Breast epithelium (tissue), 4 donors: ENCODE measurements around the gene DLGAP3. TPM values are rescaled to one million over a fixed set of nuclear protein-coding genes. Genes with fewer than 3 reads are reported as not detected.

Experiments used
- DNase-seq, 2 donors: peaks; one replicate each; pipeline ENCODE4 v3.0.0-alpha.2; 2019; ENCODE audit warnings: low spot score in 2 of 2
- H3K27ac ChIP-seq, 2 donors: fragments of 200-600 bp; sonication (generic) in 1 of 2; one replicate each; pipeline ENCODE4 v1.5.1; 2016 to 2019; ENCODE audit warnings: mild to moderate bottlenecking in 1 of 2
- H3K27me3 ChIP-seq, 2 donors: fragments of 200-600 bp; sonication (generic) in 1 of 2; one replicate each; pipeline versions ENCODE4 v1.5.1 to v1.6.0; 2017 to 2019; ENCODE audit warnings: control low read depth in 1 of 2, mild to moderate bottlenecking in 1 of 2
- H3K36me3 ChIP-seq: fragments of 200-600 bp; one replicate; pipeline ENCODE4 v1.5.1; 2019
- H3K4me1 ChIP-seq, 2 donors: fragments of 200-600 bp; sonication (generic); one replicate each; pipeline ENCODE4 v1.5.1; 2016 to 2019; ENCODE audit warnings: control low read depth in 1 of 2
- H3K4me3 ChIP-seq, 3 donors: fragments of 200-600 bp; sonication (generic); 1 replicate in 2 of 3; 2 replicates in 1 of 3; pipeline ENCODE4 v1.5.1; 2016 to 2019; ENCODE audit warnings: mild to moderate bottlenecking in 3 of 3, moderate library complexity in 2 of 3
- H3K9me3 ChIP-seq, 2 donors: fragments of 200-600 bp; sonication (generic) in 1 of 2; one replicate each; pipeline ENCODE4 v1.5.1; 2016 to 2019; ENCODE audit warnings: control low read depth in 1 of 2
- CTCF ChIP-seq, 3 donors: fragments of 450-650 bp; IDR thresholded peaks; one replicate each; pipeline ENCODE4 v1.5.1; 2016 to 2017; ENCODE audit warnings: antibody characterized with exemption in 3 of 3, mild to moderate bottlenecking in 3 of 3, moderate library complexity in 3 of 3
- POLR2A ChIP-seq: fragments of 450-650 bp; IDR thresholded peaks from one replicate; pipeline ENCODE4 v1.6.1; 2016; ENCODE audit warnings: antibody characterized with exemption, mild to moderate bottlenecking, moderate library complexity
- POLR2AphosphoS5 ChIP-seq, 3 donors: sonication (generic); formaldehyde crosslinking; IDR thresholded peaks; one replicate each; pipeline ENCODE4 v1.6.1; 2017; ENCODE audit warnings: antibody characterized with exemption in 3 of 3
- intact Hi-C: fragments of 100-400 bp; cut with DNase I; formaldehyde crosslinking; loops from one replicate; pipeline ENCODE4 v1.15.1; 2023; ENCODE audit warnings: low total_unique reads
- total RNA-seq, 3 donors: library from RNA; depleted of rRNA; stranded (reverse); fragments of >200 nt; gene quantifications; one replicate each; pipeline ENCODE4 v1.1.0, GENCODE V29; 2016

The DLGAP3 gene
- total RNA-seq, 3 donors from 2014 or later: 0.15 to 0.33 (median 0.16) TPM

- TF ChIP-seq POLR2AphosphoS5 (IDR thresholded peaks at IDR 0.05) (no peak), CTCF (IDR thresholded peaks at IDR 0.05) (no peak), POLR2A (no peak)
- Histone ChIP-seq H3K4me1 (peaks cover 8 to 10% of the 10 kb centered on the region in 2 donors), H3K9me3 (no peaks in the 10 kb centered on the region), H3K36me3 (no peaks in the 10 kb centered on the region), H3K27me3 (peaks cover 9 to 90% of the 10 kb centered on the region in 2 donors), H3K27ac (no peak overlapping the region), H3K4me3 (no peak overlapping the region)
- DNase-seq: peak; percentile 21 to 68
- intact Hi-C loops: no loop called here
Measured at GRCh38 chr1:34924759-34925555, 4.5 kb downstream of the DLGAP3 start.

GRCh38 chr1:34923490-34923889 lies 6.0 kb downstream of the DLGAP3 start:
- DNase-seq: no peak
- Histone ChIP-seq H3K27ac (no peak overlapping the region), H3K9me3 (no peaks in the 10 kb centered on the region), H3K4me1 (peaks cover 0 to under 1% of the 10 kb centered on the region in 2 donors), H3K27me3 (peaks cover 0 to 83% of the 10 kb centered on the region in 2 donors), H3K4me3 (no peak overlapping the region), H3K36me3 (no peaks in the 10 kb centered on the region)
- TF ChIP-seq POLR2A: no peak
- TF ChIP-seq POLR2AphosphoS5 (IDR thresholded peaks at IDR 0.05): no peak
- TF ChIP-seq CTCF (IDR thresholded peaks at IDR 0.05): no peak
- intact Hi-C loops: no loop called here

GRCh38 chr1:34918977-34919561 lies 10.4 kb downstream of the DLGAP3 start:
- intact Hi-C loops: no loop called here
- Histone ChIP-seq H3K36me3 (no peaks in the 10 kb centered on the region), H3K27ac (no peak overlapping the region), H3K9me3 (no peaks in the 10 kb centered on the region), H3K4me3 (no peak overlapping the region), H3K4me1 (no peaks in the 10 kb centered on the region), H3K27me3 (peaks cover 0 to 48% of the 10 kb centered on the region in 2 donors)
- no peak for DNase-seq
- no peak for TF ChIP-seq POLR2A
- TF ChIP-seq POLR2AphosphoS5 (IDR thresholded peaks at IDR 0.05): no peak
- TF ChIP-seq CTCF (IDR thresholded peaks at IDR 0.05): no peak

GRCh38 chr1:34918386-34918976 lies 11.0 kb downstream of the DLGAP3 start:
- Histone ChIP-seq H3K4me3 (no peak overlapping the region), H3K36me3 (no peaks in the 10 kb centered on the region), H3K4me1 (no peaks in the 10 kb centered on the region), H3K27ac (no peak overlapping the region), H3K27me3 (peaks cover 0 to 43% of the 10 kb centered on the region in 2 donors), H3K9me3 (no peaks in the 10 kb centered on the region)
- DNase-seq: no peak
- intact Hi-C loops: no loop called here
- TF ChIP-seq CTCF (IDR thresholded peaks at IDR 0.05) (no peak), POLR2A (no peak), POLR2AphosphoS5 (IDR thresholded peaks at IDR 0.05) (no peak)

GRCh38 chr1:34917017-34917416 lies 12.4 kb downstream of the DLGAP3 start:
- no peaks in the 10 kb centered on the region for H3K4me1 ChIP-seq
- peaks cover 0 to 29% of the 10 kb centered on the region in 2 donors for H3K27me3 ChIP-seq
- no peaks in the 10 kb centered on the region for H3K9me3 ChIP-seq
- no peak for TF ChIP-seq POLR2A
- intact Hi-C loops: no loop called here
- no peak overlapping the region for H3K27ac ChIP-seq
- H3K4me3 ChIP-seq: no peak overlapping the region
- DNase-seq: no peak
- no peaks in the 10 kb centered on the region for H3K36me3 ChIP-seq
